Heart left ventricle (tissue), 13 donors: Measurements from ENCODE around the gene LPA.

Experiments
- CTCF ChIP-seq, 12 donors: fragments of 200-600 bp; sonication (generic) in 4 of 12; IDR thresholded peaks; one replicate each; pipeline versions ENCODE4 v1.5.0 to v1.8.0; 2018 to 2022; ENCODE audit warnings: antibody characterized with exemption in 12 of 12, mild to moderate bottlenecking in 5 of 12
- POLR2A ChIP-seq, 2 donors: fragments of 450-650 bp; IDR thresholded peaks; one replicate each; pipeline ENCODE4 v1.6.1; 2017; ENCODE audit warnings: antibody characterized with exemption in 2 of 2, mild to moderate bottlenecking in 2 of 2, moderate library complexity in 2 of 2
- donor health status: ischemic (EF 13 %, LVEDD 7.1; RV severe dilation, severe dysfunction).
- donor health status: DM: no; HTN: yes; CAD: no.
- donor health status: DM: no; HTN: no; CAD: no.
- donor health status: ischemic (EF 25% LVEDD 6.9; RV normal size, moderate dysfunction).
- donor health status: ischemic (EF 25% LVEDD 5.7; RV mildly dilated, moderate dysfunction).
- donor health status: ischemic (EF 35%, LVEDD 5.7; RV mildly dilated, moderate dysfunction).
- donor health status: nonischemic (EF 11% LVEDD 7.7; RV severe dilation, severe dysfunction).
- donor health status: DM: yes; HTN: yes; CAD: no.
- donor health status: PGD.
- donor health status: ischemic (EF 29% LVEDD 5.4; RV normal size, mild dysfunction).
- donor health status: nonischemic (EF 23%, LVEDD 6.1; RV moderate dilation, normal function).

DNA sequence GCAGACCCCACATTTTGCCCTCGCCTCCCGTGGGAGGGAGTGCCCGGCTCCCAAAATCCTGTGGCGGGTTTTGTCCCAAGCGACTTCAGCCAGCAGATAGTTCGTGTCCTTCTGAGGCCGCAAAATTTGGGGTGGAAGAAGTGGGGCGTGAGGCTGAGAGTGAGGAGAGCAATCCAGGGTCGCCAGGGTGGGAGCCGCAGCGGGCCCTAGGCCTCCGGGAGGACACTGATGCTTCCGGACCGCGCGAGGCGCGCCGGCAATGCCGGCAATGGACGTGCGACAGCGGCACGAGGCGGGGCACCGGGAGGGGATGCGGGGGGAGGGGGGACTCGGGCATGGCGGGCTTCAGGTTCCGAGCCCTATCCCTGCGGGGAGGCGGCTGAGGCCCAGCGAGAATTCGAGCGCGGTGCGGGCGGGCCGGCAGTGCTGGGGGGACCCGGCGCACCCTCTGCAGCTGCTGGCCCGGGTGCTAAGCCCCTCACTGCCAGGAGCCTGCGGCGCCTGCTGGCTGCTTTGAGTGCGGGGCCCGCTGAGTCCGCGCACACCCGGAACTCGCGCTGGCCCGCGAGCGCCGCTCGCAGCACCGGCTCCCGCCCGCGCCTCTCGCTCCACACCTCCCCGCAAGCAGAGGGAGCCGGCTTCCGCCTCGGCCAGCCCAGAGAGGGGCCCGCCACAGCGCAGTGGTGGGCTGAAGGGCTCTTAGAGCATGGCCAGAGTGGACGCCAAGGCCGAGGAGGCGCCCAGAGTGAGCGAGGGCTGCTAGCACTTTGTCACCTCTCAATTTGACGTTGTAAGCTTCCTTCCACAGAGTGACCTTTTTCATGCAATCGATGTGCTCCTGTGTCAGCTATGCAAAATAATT lies 143.8 kb downstream of the LPA start:
- TF ChIP-seq CTCF (IDR thresholded peaks at IDR 0.05) (peak in 5 of 12 donors; percentile 11 to 94 (median 93)), POLR2A (IDR thresholded peaks at IDR 0.05) (no peak)
